Endothelial cell of umbilical vein (primary cell): Measurements from ENCODE around the gene DUOXA1. TPM values are rescaled to one million over a fixed set of nuclear protein-coding genes. Genes with fewer than 3 reads are reported as not detected.

Experiments
- BruUV-seq: library from RNA; stranded (reverse); fragments of 400-500 nt; replicated peaks from 2 replicates; lab custom pipeline; 2021; lab: Mats Ljungman, UMichigan
- CTCF ChIA-PET: fragments of 300-600, 350-600 bp; sonication (Branson Sonifier 250); formaldehyde crosslinking; loops from one replicate; lab custom pipeline; 2021; ENCODE audit warnings: antibody characterized with exemption, inconsistent platforms; lab: Charles Lee
- POLR2A ChIA-PET: fragments of 300-600, 350-600 bp; sonication (Branson Sonifier 250); formaldehyde crosslinking; loops from one replicate; lab custom pipeline; 2021; ENCODE audit warnings: antibody characterized with exemption, inconsistent platforms; lab: Charles Lee
- DNase-seq: peaks from one replicate; pipeline ENCODE4 v3.0.0-alpha.2; 2011; ENCODE audit warnings: low read depth, low spot score
- FAIRE-seq: peaks from 2 replicates; lab custom pipeline; 2011; peaks lifted over from hg19 to GRCh38; lab: Jason Lieb, UNC
- H2AFZ ChIP-seq: 2 replicates; pipeline ENCODE4 v1.6.0; 2012; ENCODE audit warnings: low read depth, low read length, control low read depth, inconsistent platforms
- H3K27ac ChIP-seq: 2 replicates; pipeline ENCODE4 v1.5.1; 2011; ENCODE audit warnings: low read depth, mild to moderate bottlenecking, control low read depth, low read length, moderate library complexity; ENCODE audit not compliant: insufficient read depth
- H3K27me3 ChIP-seq, 2 experiments: 2 replicates each; pipeline versions ENCODE4 v1.6.0 to v1.6.1; 2011; ENCODE audit warnings: low read length in 2 of 2, mixed read lengths in 1 of 2; ENCODE audit not compliant: control insufficient read depth in 2 of 2, insufficient read depth in 2 of 2
- H3K36me3 ChIP-seq, 2 experiments: 2 replicates in 1 of 2; 3 replicates in 1 of 2; pipeline ENCODE4 v1.5.1; 2011; ENCODE audit warnings: low read length in 2 of 2, mild to moderate bottlenecking in 1 of 2, moderate library complexity in 1 of 2; ENCODE audit not compliant: control insufficient read depth in 2 of 2, insufficient read depth in 2 of 2; ENCODE audit errors: extremely low read depth in 1 of 2
- H3K4me1 ChIP-seq: 3 replicates; pipeline ENCODE4 v1.5.1; 2011; ENCODE audit warnings: mild to moderate bottlenecking, low read length; ENCODE audit not compliant: control insufficient read depth, insufficient read depth; ENCODE audit errors: extremely low read depth
- H3K4me2 ChIP-seq: 2 replicates; pipeline ENCODE4 v1.6.1; 2011; ENCODE audit warnings: low read length, control low read depth, mixed read lengths; ENCODE audit not compliant: insufficient read depth
- H3K4me3 ChIP-seq, 3 experiments: fragments of 200-600 bp in 1 of 3; sonication (generic), shearing (Covaris generic) in 1 of 3; replicated peaks in 1 of 3; 2 replicates each; pipeline ENCODE4 v1.5.1; 2011 to 2016; ENCODE audit warnings: control low read depth in 3 of 3, low read length in 3 of 3, mild to moderate bottlenecking in 2 of 3, inconsistent platforms in 1 of 3, low read depth in 1 of 3, moderate library complexity in 1 of 3; ENCODE audit not compliant: insufficient read depth in 1 of 3
- H3K79me2 ChIP-seq: 2 replicates; pipeline ENCODE4 v1.6.0; 2012; ENCODE audit warnings: low read length, inconsistent platforms; ENCODE audit not compliant: control insufficient read depth, insufficient read depth
- H3K9ac ChIP-seq: replicated peaks from 2 replicates; pipeline ENCODE3; 2011; ENCODE audit warnings: low read length, control low read depth; ENCODE audit not compliant: insufficient read depth; ENCODE audit errors: extremely low read depth
- H3K9me1 ChIP-seq: replicated peaks from 3 replicates; pipeline ENCODE4 v1.6.0; 2011; ENCODE audit warnings: mild to moderate bottlenecking, low read length; ENCODE audit not compliant: control insufficient read depth, insufficient read depth; ENCODE audit errors: extremely low read depth
- H3K9me3 ChIP-seq: replicated peaks from 2 replicates; pipeline ENCODE4 v1.5.1; 2012; ENCODE audit warnings: low read length, inconsistent platforms; ENCODE audit not compliant: control insufficient read depth, insufficient read depth
- H4K20me1 ChIP-seq: replicated peaks from 2 replicates; pipeline ENCODE3; 2011; ENCODE audit warnings: mild to moderate bottlenecking, low read length; ENCODE audit not compliant: control insufficient read depth, insufficient read depth; ENCODE audit errors: extremely low read depth
- EZH2 ChIP-seq: IDR thresholded peaks from 2 replicates; pipeline ENCODE4 v1.6.1; 2012; ENCODE audit warnings: borderline replicate concordance, low read depth, mild to moderate bottlenecking, moderate library complexity, low read length, inconsistent platforms; ENCODE audit not compliant: severe bottlenecking
- FOS ChIP-seq: IDR thresholded peaks from 2 replicates; pipeline ENCODE4 v1.6.1; 2011; ENCODE audit warnings: mild to moderate bottlenecking, low read length, moderate library complexity, borderline replicate concordance; ENCODE audit not compliant: insufficient read depth
- GATA2 ChIP-seq: IDR thresholded peaks from 2 replicates; pipeline ENCODE4 v1.7.0; 2011; ENCODE audit warnings: low read depth, mild to moderate bottlenecking, moderate library complexity, mixed read lengths, low read length; ENCODE audit not compliant: insufficient read length, insufficient read depth
- JUN ChIP-seq: IDR thresholded peaks from 2 replicates; pipeline ENCODE4 v1.6.1; 2011; ENCODE audit warnings: borderline replicate concordance, low read depth; ENCODE audit not compliant: insufficient read length, insufficient read depth
- MYC ChIP-seq: IDR thresholded peaks from one replicate; pipeline ENCODE4 v1.6.1; 2011; ENCODE audit warnings: mild to moderate bottlenecking, low read depth, low read length
- POLR2A ChIP-seq: IDR thresholded peaks from 2 replicates; pipeline ENCODE4 v1.6.1; 2012; ENCODE audit warnings: low read depth, mild to moderate bottlenecking, control low read depth, low read length
- POLR2AphosphoS5 ChIP-seq: IDR thresholded peaks from 2 replicates; pipeline ENCODE4 v1.6.1; 2012; ENCODE audit warnings: low read depth, mild to moderate bottlenecking, control low read depth, low read length, moderate library complexity; ENCODE audit not compliant: insufficient read depth
- dilution Hi-C: fragments of 300-500 bp; cut with MboI; formaldehyde crosslinking; loops from one replicate; pipeline ENCODE4 v1.15.0; 2019; ENCODE audit warnings: low sequenced_read_pairs; ENCODE audit not compliant: extremely low pct_ligation_motif_present
- intact Hi-C: fragments of 100-400 bp; cut with micrococcal nuclease; formaldehyde crosslinking; loops from one replicate; pipeline ENCODE4 v1.10.0; 2022
- polyA plus RNA-seq, 4 experiments: library from polyadenylated mRNA; depleted of rRNA in 3 of 4; stranded (reverse) in 3 of 4; unstranded in 1 of 4; fragments of >200 nt; gene quantifications; 2 replicates each; pipeline versions ENCODE4 v1.2.1 to v1.2.3, GENCODE V29; 2011 to 2012; ENCODE audit warnings: missing spikeins in 1 of 4
- total RNA-seq: library from RNA; stranded (reverse); gene quantifications from 2 replicates; pipeline ENCODE4 v1.2.3, GENCODE V29; 2021
- TF ChIP-seq, protein P1 (sequence below), 2 donors: IDR thresholded peaks; 1 replicate in 1 of 2; 2 replicates in 1 of 2; pipeline ENCODE4 v1.5.1; 2011; ENCODE audit warnings: low read length in 2 of 2, mild to moderate bottlenecking in 2 of 2, moderate library complexity in 2 of 2, control low read depth in 1 of 2, inconsistent platforms in 1 of 2, low read depth in 1 of 2; ENCODE audit not compliant: insufficient read depth in 1 of 2; ENCODE audit errors: extremely low read depth in 1 of 2
- TF ChIP-seq, protein P2 (sequence below): IDR thresholded peaks from 2 replicates; pipeline ENCODE4 v1.6.1; 2011; ENCODE audit not compliant: insufficient read depth, insufficient read length

Gene DUOXA1
- total and polyA plus RNA-seq, 2 donors (not counting 3 experiments of a cell fraction or from before 2014, with no cell fraction given), result 0.07 TPM; not detected in 1

DNA sequence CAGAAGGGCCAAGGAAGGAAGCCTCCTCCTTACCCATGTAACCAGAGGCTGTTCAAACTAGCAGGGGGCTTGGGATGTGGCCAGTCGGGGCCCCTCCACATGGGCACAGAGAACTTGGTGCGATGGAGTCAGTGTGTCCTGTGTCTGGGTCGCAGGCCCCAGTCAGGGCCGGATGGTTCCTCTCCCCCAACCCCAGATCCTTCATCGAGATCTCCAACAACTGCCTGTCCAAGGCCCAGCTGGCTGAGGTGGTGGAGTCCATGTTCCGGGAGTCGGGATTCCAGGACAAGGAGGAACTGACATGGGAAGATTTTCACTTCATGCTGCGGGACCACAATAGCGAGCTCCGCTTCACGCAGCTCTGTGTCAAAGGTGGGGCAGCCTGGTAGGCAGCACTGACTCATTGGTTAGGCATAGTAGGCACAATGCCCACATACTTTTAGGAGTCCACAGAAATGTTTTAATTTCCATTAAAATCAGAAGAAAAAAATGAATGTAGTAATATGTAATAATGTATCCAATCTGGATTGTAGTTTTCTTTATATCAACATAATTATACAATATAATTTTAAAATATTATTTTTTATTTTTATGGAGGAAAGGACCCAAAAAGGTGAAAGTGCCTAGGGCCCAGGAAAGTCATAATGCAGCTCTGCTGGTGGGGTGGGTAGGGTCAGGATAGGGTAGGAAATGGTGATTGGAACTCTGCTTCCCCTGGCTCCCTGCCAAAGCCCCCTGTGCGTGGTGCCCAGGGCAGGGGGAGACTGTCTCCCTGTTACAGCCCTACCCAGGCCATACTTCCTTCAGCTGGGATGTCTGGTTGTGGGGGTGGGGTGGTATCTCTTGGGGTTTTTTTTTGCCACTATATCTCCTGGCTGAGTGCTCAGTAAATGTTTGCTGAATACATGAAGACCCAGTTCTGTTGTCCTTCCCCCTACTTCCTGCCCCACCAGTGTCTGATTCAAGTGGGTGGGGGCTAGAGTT, 18.7 kb upstream of the DUOXA1 start:
- intact Hi-C loops, result no loop called here
- DNase-seq (no peak), FAIRE-seq (no peak)
- H3K27me3 ChIP-seq, result no peaks in the 10 kb centered on the region
- H3K27ac ChIP-seq, result no peak overlapping the region
- dilution Hi-C loops, result no loop called here
- ChIA-PET POLR2A (no interaction called here), CTCF (interaction anchor here (1.0 to 1.8 kb wide), 2 partner anchors 15 to 256 kb away, joined by 3 to 6 read pairs; no protein-coding TSS in a partner anchor)
- TF ChIP-seq GATA2, result no peak
- TF ChIP-seq POLR2AphosphoS5, result no peak
- TF ChIP-seq, protein P1, sequence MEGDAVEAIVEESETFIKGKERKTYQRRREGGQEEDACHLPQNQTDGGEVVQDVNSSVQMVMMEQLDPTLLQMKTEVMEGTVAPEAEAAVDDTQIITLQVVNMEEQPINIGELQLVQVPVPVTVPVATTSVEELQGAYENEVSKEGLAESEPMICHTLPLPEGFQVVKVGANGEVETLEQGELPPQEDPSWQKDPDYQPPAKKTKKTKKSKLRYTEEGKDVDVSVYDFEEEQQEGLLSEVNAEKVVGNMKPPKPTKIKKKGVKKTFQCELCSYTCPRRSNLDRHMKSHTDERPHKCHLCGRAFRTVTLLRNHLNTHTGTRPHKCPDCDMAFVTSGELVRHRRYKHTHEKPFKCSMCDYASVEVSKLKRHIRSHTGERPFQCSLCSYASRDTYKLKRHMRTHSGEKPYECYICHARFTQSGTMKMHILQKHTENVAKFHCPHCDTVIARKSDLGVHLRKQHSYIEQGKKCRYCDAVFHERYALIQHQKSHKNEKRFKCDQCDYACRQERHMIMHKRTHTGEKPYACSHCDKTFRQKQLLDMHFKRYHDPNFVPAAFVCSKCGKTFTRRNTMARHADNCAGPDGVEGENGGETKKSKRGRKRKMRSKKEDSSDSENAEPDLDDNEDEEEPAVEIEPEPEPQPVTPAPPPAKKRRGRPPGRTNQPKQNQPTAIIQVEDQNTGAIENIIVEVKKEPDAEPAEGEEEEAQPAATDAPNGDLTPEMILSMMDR (IDR thresholded peaks at IDR 0.05; ENCODE audit: extremely low read depth in 1 of 2, insufficient read depth in 1 of 2, low read depth in 1 of 2, low read length in 2 of 2), result no peak
- no peak for TF ChIP-seq EZH2
- TF ChIP-seq FOS, result no peak
- TF ChIP-seq MYC, result no peak
- no peak for TF ChIP-seq JUN
- TF ChIP-seq, protein P2, sequence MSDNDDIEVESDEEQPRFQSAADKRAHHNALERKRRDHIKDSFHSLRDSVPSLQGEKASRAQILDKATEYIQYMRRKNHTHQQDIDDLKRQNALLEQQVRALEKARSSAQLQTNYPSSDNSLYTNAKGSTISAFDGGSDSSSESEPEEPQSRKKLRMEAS, result no peak
- TF ChIP-seq POLR2A, result no peak
- H3K4me1 ChIP-seq, result no peaks in the 10 kb centered on the region
- no peaks in the 10 kb centered on the region for H3K79me2 ChIP-seq
- BruUV-seq, result no TSS peak
- no peak overlapping the region for H3K9ac ChIP-seq
- no peak overlapping the region for H2AFZ ChIP-seq
- H4K20me1 ChIP-seq, result no peaks in the 10 kb centered on the region
- no peaks in the 10 kb centered on the region for H3K36me3 ChIP-seq
- no peak overlapping the region for H3K4me2 ChIP-seq
- no peak overlapping the region for H3K4me3 ChIP-seq
- H3K9me3 ChIP-seq, result no peaks in the 10 kb centered on the region
- no peaks in the 10 kb centered on the region for H3K9me1 ChIP-seq
